Thymus (tissue), 14 donors: Measurements from ENCODE around the gene PREPL. TPM values are rescaled to one million over a fixed set of nuclear protein-coding genes. Genes with fewer than 3 reads are reported as not detected.
"Not testable (repeated sequence)": the region's sequence is repeated elsewhere in the genome, so short reads cannot be mapped to it uniquely, and the experiment has no call there.

Experiments
- DNase-seq, 9 donors: peaks; one replicate each; pipeline ENCODE4 v3.0.0-alpha.2; 2013; ENCODE audit warnings: low spot score in 9 of 9, low read depth in 6 of 9, missing footprints in 1 of 9
- H3K27ac ChIP-seq, 2 donors: one replicate each; pipeline ENCODE4 v1.5.1; 2013; ENCODE audit warnings: control low read depth in 1 of 2, low read depth in 1 of 2, low read length in 1 of 2, mild to moderate bottlenecking in 1 of 2, moderate library complexity in 1 of 2
- H3K27me3 ChIP-seq, 2 donors: one replicate each; pipeline ENCODE4 v1.5.1; 2013; ENCODE audit warnings: low read length in 1 of 2; ENCODE audit not compliant: control insufficient read depth in 2 of 2, insufficient read depth in 1 of 2
- H3K36me3 ChIP-seq, 2 donors: one replicate each; pipeline ENCODE4 v1.5.1; 2013; ENCODE audit warnings: low read length in 1 of 2, mild to moderate bottlenecking in 1 of 2, moderate library complexity in 1 of 2; ENCODE audit not compliant: control insufficient read depth in 2 of 2, insufficient read depth in 2 of 2
- H3K4me1 ChIP-seq, 2 donors: one replicate each; pipeline ENCODE4 v1.5.1; 2013; ENCODE audit warnings: low read length in 2 of 2; ENCODE audit not compliant: control insufficient read depth in 2 of 2, insufficient read depth in 2 of 2
- H3K4me3 ChIP-seq, 2 donors: one replicate each; pipeline ENCODE4 v1.5.1; 2013; ENCODE audit warnings: low read length in 2 of 2, control low read depth in 1 of 2, mild to moderate bottlenecking in 1 of 2
- H3K9me3 ChIP-seq, 2 donors: one replicate each; pipeline ENCODE4 v1.5.1; 2013; ENCODE audit warnings: low read length in 1 of 2, mild to moderate bottlenecking in 1 of 2; ENCODE audit not compliant: control insufficient read depth in 2 of 2, insufficient read depth in 1 of 2
- WGBS: extraction: QIAGEN DNeasy Blood & Tissue Kit; methylation state at CpG from one replicate; pipeline ENCODE4 v1.1.7; 2013; 5-methylcytosine and 5-hydroxymethylcytosine counted together
- long read RNA-seq, 10 donors: transcript quantifications; one replicate each; lab custom pipeline, GENCODE V29; 2026
- polyA plus RNA-seq: library from polyadenylated mRNA; stranded (reverse); fragments of 200-250 nt; gene quantifications from one replicate; pipeline ENCODE4 v1.2.3, GENCODE V29; 2013
- total RNA-seq: library from RNA; stranded (reverse); fragments of 120-200 nt; gene quantifications from one replicate; pipeline ENCODE4 v1.2.4, GENCODE V29; 2013
- donor health status: healthy.

Gene PREPL
- total RNA-seq (28.6 TPM), polyA plus RNA-seq (16.2 TPM)
- long read RNA-seq, donor 1 = 0 reads
- long read RNA-seq, donor 2, full-length matches to known transcripts = 1 of 1 reads
- long read RNA-seq, donor 2, partial matches to known transcripts = 0 of 1 reads
- long read RNA-seq, donor 2, other reads (novel, unspliced or antisense) = 0 of 1 reads
- long read RNA-seq, donor 3, full-length matches to known transcripts = 3 of 3 reads
- long read RNA-seq, donor 3, partial matches to known transcripts = 0 of 3 reads
- long read RNA-seq, donor 3, other reads (novel, unspliced or antisense) = 0 of 3 reads
- long read RNA-seq, donor 4, full-length matches to known transcripts = 1 of 1 reads
- long read RNA-seq, donor 4, partial matches to known transcripts = 0 of 1 reads
- long read RNA-seq, donor 4, other reads (novel, unspliced or antisense) = 0 of 1 reads
- long read RNA-seq, donor 5, full-length matches to known transcripts = 4 of 93 reads
- long read RNA-seq, donor 5, partial matches to known transcripts = 84 of 93 reads
- long read RNA-seq, donor 5, other reads (novel, unspliced or antisense) = 5 of 93 reads
- long read RNA-seq, donor 6 = 0 reads
- long read RNA-seq, donor 7, full-length matches to known transcripts = 6 of 6 reads
- long read RNA-seq, donor 7, partial matches to known transcripts = 0 of 6 reads
- long read RNA-seq, donor 7, other reads (novel, unspliced or antisense) = 0 of 6 reads
- long read RNA-seq, donor 8, full-length matches to known transcripts = 2 of 2 reads
- long read RNA-seq, donor 8, partial matches to known transcripts = 0 of 2 reads
- long read RNA-seq, donor 8, other reads (novel, unspliced or antisense) = 0 of 2 reads
- long read RNA-seq, donor 9, full-length matches to known transcripts = 4 of 4 reads
- long read RNA-seq, donor 9, partial matches to known transcripts = 0 of 4 reads
- long read RNA-seq, donor 9, other reads (novel, unspliced or antisense) = 0 of 4 reads
- long read RNA-seq, donor 10, full-length matches to known transcripts = 4 of 4 reads
- long read RNA-seq, donor 10, partial matches to known transcripts = 0 of 4 reads
- long read RNA-seq, donor 10, other reads (novel, unspliced or antisense) = 0 of 4 reads

GRCh38 chr2:44361330-44362206 is at the start of gene PREPL, which contains the start of gene CAMKMT:
Gene PREPL (minus strand): TSS chr2:44361494. CDS start chr2:44346342, 15,152 bp downstream.
Gene CAMKMT (plus strand): TSS chr2:44361947.
- Histone ChIP-seq H3K27me3 (no peaks in the 10 kb centered on the region), H3K36me3 (no peaks in the 10 kb centered on the region), H3K4me1 (peaks cover 10 to 11% of the 10 kb centered on the region in 2 donors), H3K27ac (peak within 1 kb of the TSS; percentile 95 to 96), H3K4me3 (peak within 1 kb of the TSS; percentile 57 to 94), H3K9me3 (no peaks in the 10 kb centered on the region)
- WGBS = under 1% methylated on average over 57 of the region's 57 CpGs
- DNase-seq = peak; percentile 96 to 99 (median 97)

GRCh38 chr2:44398243-44398897 is 37.1 kb upstream of the PREPL start:
- no peaks in the 10 kb centered on the region for H3K9me3 ChIP-seq
- H3K36me3 ChIP-seq = no peaks in the 10 kb centered on the region
- H3K4me3 ChIP-seq = no peak overlapping the region
- no peak for DNase-seq
- no peaks in the 10 kb centered on the region for H3K4me1 ChIP-seq
- WGBS = 96% methylated on average over 6 of the region's 6 CpGs
- no peaks in the 10 kb centered on the region for H3K27me3 ChIP-seq
- no peak overlapping the region for H3K27ac ChIP-seq

- no peaks in the 10 kb centered on the region for H3K4me1 ChIP-seq
- H3K36me3 ChIP-seq = no peaks in the 10 kb centered on the region
- DNase-seq = no peak
- 68% methylated on average over 7 of the region's 7 CpGs for WGBS
- H3K27ac ChIP-seq = no peak overlapping the region
- no peaks in the 10 kb centered on the region for H3K27me3 ChIP-seq
- H3K9me3 ChIP-seq = no peaks in the 10 kb centered on the region
- no peak overlapping the region for H3K4me3 ChIP-seq
Measured at GRCh38 chr2:44397447-44398175, 36.3 kb upstream of the PREPL start.

DNA sequence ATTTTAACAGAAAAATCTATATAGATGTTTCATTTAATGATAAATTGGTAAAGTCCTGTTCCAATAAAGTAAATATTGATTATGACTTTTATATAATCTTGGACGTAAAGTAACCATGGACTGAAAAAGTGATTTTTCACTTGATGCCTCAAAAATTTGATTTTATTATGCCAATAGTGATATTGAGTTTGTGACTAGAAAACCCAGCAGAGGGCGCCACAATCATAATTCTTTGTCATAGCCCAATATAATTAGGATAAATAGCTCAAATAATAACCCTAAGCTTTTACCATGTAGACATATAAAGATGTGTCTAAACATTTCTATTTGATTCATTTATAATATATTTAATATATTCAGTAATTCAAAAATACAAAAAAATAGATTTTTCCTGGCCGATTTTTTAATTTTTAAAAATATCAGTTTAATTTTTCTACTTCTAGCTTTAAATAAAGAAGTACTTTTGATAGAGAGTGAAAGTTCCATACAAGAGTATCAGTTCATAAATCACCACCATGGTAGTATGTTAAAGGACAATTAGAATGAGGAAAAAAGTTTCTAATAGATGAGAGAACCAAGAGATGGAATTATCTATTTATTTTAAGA is 31.1 kb upstream of the PREPL start:
- H3K9me3 ChIP-seq = no peaks in the 10 kb centered on the region
- H3K4me1 ChIP-seq = no peaks in the 10 kb centered on the region
- no peaks in the 10 kb centered on the region for H3K36me3 ChIP-seq
- H3K4me3 ChIP-seq = no peak overlapping the region
- DNase-seq = peak in 3 of 9 donors; percentile 10 to 40 (median 20)
- 69% methylated on average over 3 of the region's 3 CpGs for WGBS
- H3K27me3 ChIP-seq = no peaks in the 10 kb centered on the region
- no peak overlapping the region for H3K27ac ChIP-seq

DNA sequence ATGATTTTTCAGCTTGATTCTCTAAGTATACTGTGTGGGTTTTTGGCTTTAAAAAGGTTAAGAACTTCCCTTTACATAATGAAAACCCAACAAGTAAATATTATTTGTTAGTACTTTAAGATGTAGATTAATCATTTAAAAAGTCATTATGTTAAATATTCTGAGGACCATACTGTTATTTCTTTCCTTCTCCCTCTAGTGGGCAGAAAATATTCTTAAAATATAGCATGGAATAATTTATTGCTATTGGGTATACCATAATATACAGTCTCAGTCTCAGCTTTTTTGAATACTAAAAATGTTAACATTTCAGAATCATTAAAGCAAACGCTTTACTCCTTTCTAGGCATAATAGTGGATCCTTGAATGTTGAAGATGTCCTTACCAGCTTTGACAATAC is 28.6 kb upstream of the PREPL start:
- no peaks in the 10 kb centered on the region for H3K4me1 ChIP-seq
- no peaks in the 10 kb centered on the region for H3K9me3 ChIP-seq
- no peak overlapping the region for H3K27ac ChIP-seq
- 100% methylated on average over 1 of the region's 1 CpG for WGBS
- no peak overlapping the region for H3K4me3 ChIP-seq
- no peaks in the 10 kb centered on the region for H3K36me3 ChIP-seq
- DNase-seq = no peak
- no peaks in the 10 kb centered on the region for H3K27me3 ChIP-seq

DNA sequence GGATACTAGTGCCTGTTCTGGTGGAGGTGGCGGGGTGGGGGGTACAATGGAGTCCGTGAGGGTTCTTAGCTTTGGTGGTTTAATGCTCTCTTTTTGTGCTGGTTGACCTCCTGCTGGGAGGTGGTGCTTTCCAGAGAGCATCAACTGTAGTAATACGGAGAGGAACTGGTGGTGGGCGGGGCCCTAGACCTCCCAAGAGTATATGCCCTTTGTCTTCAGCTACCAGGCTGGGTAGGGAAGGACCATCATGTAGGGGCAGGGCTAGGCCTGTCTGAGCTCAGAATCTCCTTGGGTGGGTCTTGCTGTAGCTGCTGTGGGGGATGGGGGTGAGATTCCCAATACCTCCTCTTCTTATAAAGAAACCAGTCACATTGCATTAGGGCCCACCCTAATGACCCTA is 27.6 kb upstream of the PREPL start:
- WGBS = 73% methylated on average over 4 of the region's 4 CpGs
- Histone ChIP-seq H3K27me3 (no peaks in the 10 kb centered on the region), H3K4me1 (no peaks in the 10 kb centered on the region), H3K9me3 (no peaks in the 10 kb centered on the region), H3K27ac (no peak overlapping the region), H3K4me3 (no peak overlapping the region), H3K36me3 (no peaks in the 10 kb centered on the region)
- DNase-seq = no peak

GRCh38 chr2:44385226-44385625 is 23.9 kb upstream of the PREPL start:
- H3K9me3 ChIP-seq, H3K4me3 ChIP-seq, DNase-seq, H3K27ac ChIP-seq, H3K36me3 ChIP-seq, H3K4me1 ChIP-seq, H3K27me3 ChIP-seq: not testable (repeated sequence)
- 61% methylated on average over 2 of the region's 2 CpGs for WGBS
